Right lobe of liver (tissue), 6 donors: ENCODE measurements around the gene WASL. TPM values are rescaled to one million over a fixed set of nuclear protein-coding genes. Genes with fewer than 3 reads are reported as not detected.

ENCODE experiments used
- ATAC-seq, 4 donors: fragments of 200-7000 bp; cut with Tn5 transposase; one replicate each; pipeline ENCODE4 v1.9.1; 2020; ENCODE audit warnings: mild to moderate bottlenecking in 4 of 4, moderate library complexity in 4 of 4
- DNase-seq, 3 donors: peaks; one replicate each; pipeline ENCODE4 v3.0.0-alpha.2; 2020
- H3K27ac ChIP-seq, 3 donors: fragments of 200-600 bp; one replicate each; pipeline ENCODE4 v1.8.0; 2022
- H3K27me3 ChIP-seq, 2 donors: fragments of 200-600 bp; one replicate each; pipeline ENCODE4 v1.8.0; 2022
- H3K36me3 ChIP-seq, 4 donors: fragments of 200-600 bp; sonication (generic) in 1 of 4; one replicate each; pipeline versions ENCODE4 v1.5.1 to v1.8.0; 2017 to 2022; ENCODE audit warnings: control low read depth in 1 of 4
- H3K4me1 ChIP-seq, 4 donors: fragments of 200-600 bp; sonication (generic) in 1 of 4; one replicate each; pipeline versions ENCODE4 v1.5.1 to v1.8.0; 2017 to 2022; ENCODE audit warnings: control low read depth in 1 of 4
- H3K4me3 ChIP-seq, 3 donors: fragments of 200-600 bp; one replicate each; pipeline ENCODE4 v1.8.0; 2022
- H3K9me3 ChIP-seq, 4 donors: fragments of 200-600 bp; sonication (generic) in 1 of 4; one replicate each; pipeline versions ENCODE4 v1.5.1 to v1.8.0; 2017 to 2022; ENCODE audit warnings: control low read depth in 1 of 4
- POLR2A ChIP-seq: fragments of 450-650 bp; IDR thresholded peaks from one replicate; pipeline ENCODE4 v1.6.1; 2017; ENCODE audit warnings: antibody characterized with exemption, mild to moderate bottlenecking
- WGBS: methylation state at CpG from one replicate; pipeline ENCODE4 v1.1.6; 2018; ENCODE audit warnings: low coverage, low lambda C conversion rate; ENCODE audit not compliant: insufficient coverage; ENCODE audit errors: missing lambda C conversion rate; 5-methylcytosine and 5-hydroxymethylcytosine counted together
- intact Hi-C, 2 donors: fragments of 100-400 bp; cut with DNase I; formaldehyde crosslinking; loops; one replicate each; pipeline versions ENCODE4 v1.11.2 to v1.14.1; 2022
- total RNA-seq, 6 experiments: library from RNA; depleted of rRNA in 2 of 6; stranded (reverse); fragments of >200 nt in 2 of 6; fragmentation: NEBNext Ultra II Directional in 3 of 6; extraction: Animal tissue kit (Norgen Biotek cat#: 25700) in 3 of 6; gene quantifications; one replicate each; pipeline versions ENCODE4 v1.1.0 to v1.2.4, GENCODE V29; 2016 to 2023
- TF ChIP-seq, protein P1 (sequence below), 4 donors: fragments of 200-600 bp in 3 of 4; fragments of 450-650 bp in 1 of 4; IDR thresholded peaks; one replicate each; pipeline versions ENCODE4 v1.5.1 to v1.8.0; 2016 to 2022; ENCODE audit warnings: antibody characterized with exemption in 4 of 4, mild to moderate bottlenecking in 2 of 4
- donor health status: DM: no; HTN: yes; CAD: no.
- donor health status: DM: no; HTN: no; CAD: no.
- donor health status: DM: no; HTN: no; CAD: no.
- donor health status: DM: no; HTN: yes; CAD: no.
- donor health status: DM: no; HTN: yes; CAD: no.

WASL gene
- total RNA-seq, 6 experiments from 2014 or later, result 20.6 to 26.7 (median 24.8) TPM

DNA sequence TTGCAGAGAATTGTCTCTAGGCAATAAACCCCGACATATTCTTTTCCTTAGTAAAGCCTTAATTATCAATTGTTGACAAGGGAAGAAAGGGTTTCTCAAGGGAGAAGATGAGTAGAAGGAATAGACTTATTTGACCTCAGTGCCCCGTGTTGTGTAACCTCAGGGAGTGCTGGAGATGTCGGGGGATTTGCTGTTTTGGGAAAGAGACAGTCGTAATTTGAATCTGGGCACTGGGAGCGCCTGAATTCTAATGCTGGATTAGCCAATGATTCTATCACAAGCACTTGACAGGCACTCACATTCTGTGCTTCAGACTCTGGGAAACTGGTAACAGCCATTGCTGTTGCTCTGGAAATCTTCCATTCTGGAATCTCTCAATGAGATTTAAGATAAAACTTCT lies 106.9 kb downstream of the WASL start:
- Histone ChIP-seq H3K36me3 (no peaks in the 10 kb centered on the region), H3K27ac (no peak overlapping the region), H3K4me3 (no peak overlapping the region), H3K9me3 (no peaks in the 10 kb centered on the region), H3K4me1 (peaks cover 0 to 25% (median 7%) of the 10 kb centered on the region in 4 donors), H3K27me3 (no peaks in the 10 kb centered on the region)
- no peak for ATAC-seq
- no peak for TF ChIP-seq POLR2A
- TF ChIP-seq, protein P1, sequence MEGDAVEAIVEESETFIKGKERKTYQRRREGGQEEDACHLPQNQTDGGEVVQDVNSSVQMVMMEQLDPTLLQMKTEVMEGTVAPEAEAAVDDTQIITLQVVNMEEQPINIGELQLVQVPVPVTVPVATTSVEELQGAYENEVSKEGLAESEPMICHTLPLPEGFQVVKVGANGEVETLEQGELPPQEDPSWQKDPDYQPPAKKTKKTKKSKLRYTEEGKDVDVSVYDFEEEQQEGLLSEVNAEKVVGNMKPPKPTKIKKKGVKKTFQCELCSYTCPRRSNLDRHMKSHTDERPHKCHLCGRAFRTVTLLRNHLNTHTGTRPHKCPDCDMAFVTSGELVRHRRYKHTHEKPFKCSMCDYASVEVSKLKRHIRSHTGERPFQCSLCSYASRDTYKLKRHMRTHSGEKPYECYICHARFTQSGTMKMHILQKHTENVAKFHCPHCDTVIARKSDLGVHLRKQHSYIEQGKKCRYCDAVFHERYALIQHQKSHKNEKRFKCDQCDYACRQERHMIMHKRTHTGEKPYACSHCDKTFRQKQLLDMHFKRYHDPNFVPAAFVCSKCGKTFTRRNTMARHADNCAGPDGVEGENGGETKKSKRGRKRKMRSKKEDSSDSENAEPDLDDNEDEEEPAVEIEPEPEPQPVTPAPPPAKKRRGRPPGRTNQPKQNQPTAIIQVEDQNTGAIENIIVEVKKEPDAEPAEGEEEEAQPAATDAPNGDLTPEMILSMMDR (IDR thresholded peaks at IDR 0.05), result no peak
- 77% methylated on average over 4 of the region's 5 CpGs for WGBS
- intact Hi-C loops, result no loop called here
- DNase-seq, result no peak

DNA sequence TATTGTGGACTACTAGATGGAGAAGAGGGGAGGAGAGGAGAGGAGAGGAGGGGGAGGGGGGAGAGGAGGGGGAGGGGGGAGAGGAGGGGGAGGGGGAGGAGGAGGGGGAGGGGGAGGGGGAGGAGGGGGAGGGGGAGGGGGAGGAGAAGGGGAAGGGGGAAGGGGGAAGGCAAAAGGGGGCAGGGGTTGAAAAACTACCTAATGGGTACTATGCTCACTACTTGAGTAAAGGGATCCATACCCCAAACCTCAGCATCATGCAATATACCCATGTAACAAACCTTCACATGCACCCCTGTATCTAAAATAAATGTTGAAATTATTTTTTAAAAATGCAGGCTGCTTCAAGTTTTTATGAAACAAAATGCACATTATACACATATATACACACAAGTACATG lies 108.2 kb downstream of the WASL start:
- intact Hi-C loops, result no loop called here
- Histone ChIP-seq H3K27me3 (no peaks in the 10 kb centered on the region), H3K27ac (no peak overlapping the region), H3K36me3 (no peaks in the 10 kb centered on the region), H3K9me3 (no peaks in the 10 kb centered on the region), H3K4me3 (no peak overlapping the region), H3K4me1 (peaks cover 0 to 25% (median 7%) of the 10 kb centered on the region in 4 donors)
- DNase-seq, result no peak
- ATAC-seq, result no peak
- no peak for TF ChIP-seq POLR2A
- TF ChIP-seq, protein P1 (IDR thresholded peaks at IDR 0.05), result no peak

DNA sequence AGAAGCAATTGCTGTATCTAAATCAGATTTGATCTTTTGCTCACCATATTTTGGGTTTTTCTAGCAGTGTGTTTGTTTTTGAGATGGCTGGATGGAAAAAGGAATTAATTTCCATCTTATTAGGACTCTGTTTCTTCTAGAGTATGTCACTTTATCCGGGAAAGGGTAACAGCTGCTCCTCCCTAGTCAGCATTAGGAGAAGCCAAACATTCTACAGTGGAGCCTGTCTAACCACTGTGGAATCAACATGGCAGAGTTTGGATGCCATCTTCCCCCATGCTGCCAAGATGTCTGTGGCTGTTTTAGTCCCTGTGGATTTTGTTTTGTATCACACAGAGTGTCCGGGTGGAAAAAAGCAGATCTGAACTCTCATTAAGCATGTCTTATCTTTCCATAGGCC lies 109.2 kb downstream of the WASL start:
- TF ChIP-seq, protein P1 (IDR thresholded peaks at IDR 0.05), result no peak
- TF ChIP-seq POLR2A, result no peak
- ATAC-seq, result no peak

DNA sequence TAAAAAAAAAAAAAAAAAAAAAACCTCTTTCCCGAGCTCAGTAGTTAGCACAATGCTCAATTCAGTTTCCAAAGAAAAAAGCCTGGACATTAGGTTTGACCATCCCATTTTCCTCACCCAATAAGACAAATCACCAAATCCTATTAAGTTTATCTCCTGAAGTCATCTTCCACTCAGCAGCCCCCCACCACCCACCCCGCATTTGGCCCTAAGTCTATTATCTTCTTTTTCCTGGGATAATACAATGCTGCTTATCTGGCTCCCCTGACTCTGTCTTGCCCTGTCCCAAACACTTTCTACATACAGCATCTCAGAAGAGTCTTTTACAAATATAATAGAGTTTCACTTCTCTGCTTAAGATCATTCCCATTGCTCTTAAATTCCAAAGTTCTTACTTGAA lies 110.9 kb downstream of the WASL start:
- intact Hi-C loops, result loop anchor here in 1 of 2 donors (10.0 kb wide), 1 partner anchor 227 kb away; no protein-coding TSS in a partner anchor
- no peak for DNase-seq
- TF ChIP-seq, protein P1 (IDR thresholded peaks at IDR 0.05), result no peak
- no peak for TF ChIP-seq POLR2A

More for the DNA sequence above, 109.2 kb downstream of the WASL start:
- intact Hi-C loops, result loop anchor here in 1 of 2 donors (10.0 kb wide), 1 partner anchor 225 kb away; no protein-coding TSS in a partner anchor
- 71% methylated on average over 1 of the region's 2 CpGs for WGBS
- no peak for DNase-seq
- Histone ChIP-seq H3K36me3 (no peaks in the 10 kb centered on the region), H3K27ac (no peak overlapping the region), H3K27me3 (no peaks in the 10 kb centered on the region), H3K4me3 (no peak overlapping the region), H3K4me1 (peaks cover 0 to 17% (median 3%) of the 10 kb centered on the region in 4 donors), H3K9me3 (no peaks in the 10 kb centered on the region)

DNA sequence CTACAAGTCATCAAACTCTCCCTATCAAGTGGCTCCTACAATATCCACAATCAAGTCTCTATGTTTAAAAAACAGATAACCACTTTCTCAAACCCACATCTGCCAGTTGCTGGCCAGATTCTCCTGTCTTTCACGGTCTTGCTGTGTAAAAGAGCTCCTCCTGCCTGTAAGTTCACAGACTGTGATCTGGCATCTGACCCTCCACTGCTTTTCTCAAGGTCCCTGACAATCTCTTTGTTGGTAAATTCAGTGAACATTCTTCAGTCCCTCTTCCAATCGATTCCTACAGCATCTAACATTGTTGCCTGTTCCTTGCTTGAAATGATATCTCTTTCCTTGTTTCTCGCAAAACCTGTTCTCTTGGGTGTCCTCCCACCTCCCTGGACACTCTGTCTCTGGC lies 111.6 kb downstream of the WASL start:
- Histone ChIP-seq H3K4me1 (no peaks in the 10 kb centered on the region), H3K36me3 (no peaks in the 10 kb centered on the region), H3K9me3 (no peaks in the 10 kb centered on the region), H3K27ac (no peak overlapping the region), H3K4me3 (no peak overlapping the region), H3K27me3 (no peaks in the 10 kb centered on the region)
- intact Hi-C loops, result loop anchor here in 1 of 2 donors (10.0 kb wide), 1 partner anchor 228 kb away; no protein-coding TSS in a partner anchor
- 56% methylated on average over 3 of the region's 3 CpGs for WGBS
- TF ChIP-seq, protein P1 (IDR thresholded peaks at IDR 0.05), result no peak
- TF ChIP-seq POLR2A, result no peak
- no peak for DNase-seq
- no peak for ATAC-seq

More for the DNA sequence above, 110.9 kb downstream of the WASL start:
- WGBS, result 78% methylated on average over 2 of the region's 2 CpGs
- Histone ChIP-seq H3K4me3 (no peak overlapping the region), H3K27me3 (no peaks in the 10 kb centered on the region), H3K9me3 (no peaks in the 10 kb centered on the region), H3K4me1 (no peaks in the 10 kb centered on the region), H3K27ac (no peak overlapping the region), H3K36me3 (no peaks in the 10 kb centered on the region)
- no peak for ATAC-seq
